GM19099 (cell line): ENCODE data around the gene THSD4.

ENCODE experiments used
- POLR2A ChIP-seq: IDR thresholded peaks from 3 replicates; pipeline ENCODE4 v1.6.1; 2011; ENCODE audit warnings: low read depth; ENCODE audit not compliant: insufficient read length; ENCODE audit errors: extremely low read depth

THSD4 gene

GRCh38 chr15:71456811-71457210, 341.5 kb downstream of the THSD4 start:
- no peak for TF ChIP-seq POLR2A

DNA sequence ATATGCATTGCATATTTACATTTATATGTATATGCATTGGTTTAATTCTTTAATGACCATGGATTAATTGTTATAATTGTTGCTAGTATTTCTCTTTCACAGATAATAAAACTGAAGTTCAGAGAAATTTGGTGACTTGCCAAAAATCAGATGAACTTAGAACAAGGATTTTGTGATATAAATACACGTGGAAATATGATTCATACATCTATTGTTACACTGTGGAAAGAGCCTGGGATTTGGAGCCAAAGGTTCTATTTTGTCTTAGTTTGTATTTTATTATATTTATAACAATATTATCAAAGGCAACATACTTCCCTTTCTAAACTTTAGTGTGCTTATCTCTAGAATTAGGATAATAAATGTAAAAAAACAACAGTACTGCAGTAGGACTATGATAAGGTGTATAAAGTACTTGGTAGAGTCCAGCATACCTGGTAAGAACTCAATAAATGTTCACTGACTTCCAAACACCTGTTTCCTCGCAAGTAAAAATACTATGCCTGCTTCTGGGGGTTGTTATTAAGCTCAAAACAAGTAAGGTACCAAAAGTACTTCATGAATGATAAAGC, 342.9 kb downstream of the THSD4 start:
- no peak for TF ChIP-seq POLR2A

- TF ChIP-seq POLR2A, result no peak
Observed at GRCh38 chr15:71461748-71462147, 346.5 kb downstream of the THSD4 start.

GRCh38 chr15:71462638-71463037, 347.4 kb downstream of the THSD4 start:
- no peak for TF ChIP-seq POLR2A

GRCh38 chr15:71463156-71463665, 347.9 kb downstream of the THSD4 start:
- TF ChIP-seq POLR2A, result no peak

- TF ChIP-seq POLR2A, result no peak
Observed at GRCh38 chr15:71465131-71465955, 350.1 kb downstream of the THSD4 start.

GRCh38 chr15:71468715-71469114, 353.4 kb downstream of the THSD4 start:
- no peak for TF ChIP-seq POLR2A

GRCh38 chr15:71469413-71469812, 354.1 kb downstream of the THSD4 start:
- TF ChIP-seq POLR2A, result no peak

GRCh38 chr15:71471347-71471746, 356.1 kb downstream of the THSD4 start:
- no peak for TF ChIP-seq POLR2A

- no peak for TF ChIP-seq POLR2A
Observed at GRCh38 chr15:71472566-71472965, 357.3 kb downstream of the THSD4 start.

- TF ChIP-seq POLR2A, result no peak
Observed at GRCh38 chr15:71473751-71474150, 358.5 kb downstream of the THSD4 start.

DNA sequence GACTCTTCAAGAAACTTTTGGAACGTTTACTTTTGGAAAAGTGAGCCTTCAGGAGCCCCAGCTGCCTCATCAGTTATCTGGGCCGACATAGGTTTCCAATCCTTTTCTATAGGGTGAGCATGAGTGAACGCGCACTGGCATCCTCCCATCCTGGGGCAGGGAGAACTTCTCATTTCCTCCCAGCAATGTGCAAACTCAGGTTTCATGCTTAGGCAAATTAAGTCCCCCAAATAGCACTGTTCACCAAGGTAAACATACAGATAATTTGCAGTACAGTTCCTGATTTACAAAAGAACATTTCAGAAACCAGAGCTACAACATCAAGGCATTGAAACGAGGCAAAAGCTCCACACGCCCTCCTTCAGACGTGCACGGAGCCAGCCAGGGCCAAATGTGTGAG, 361.6 kb downstream of the THSD4 start:
- TF ChIP-seq POLR2A, result no peak

DNA sequence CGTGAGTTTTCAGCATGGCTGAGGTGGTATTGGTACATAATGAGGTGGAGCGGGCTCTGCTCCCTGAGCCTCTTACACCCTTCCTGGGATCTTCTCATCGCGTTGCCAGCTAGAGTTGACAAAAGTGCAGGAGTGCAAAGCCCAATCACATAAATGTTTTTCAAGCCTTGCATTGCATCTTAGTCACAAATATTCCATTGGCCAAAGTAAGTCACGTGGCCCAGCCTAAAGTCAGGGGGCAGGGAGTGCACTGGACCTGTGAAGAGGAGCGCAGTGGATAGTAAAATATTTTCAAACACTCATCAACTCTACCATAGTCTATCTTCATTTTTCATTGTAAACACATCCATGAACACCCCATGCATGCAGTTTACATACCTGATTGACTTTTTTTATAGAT, 365.3 kb downstream of the THSD4 start:
- no peak for TF ChIP-seq POLR2A

GRCh38 chr15:71484080-71484479, 368.8 kb downstream of the THSD4 start:
- no peak for TF ChIP-seq POLR2A

- TF ChIP-seq POLR2A, result no peak
Observed at GRCh38 chr15:71485094-71485693, 369.9 kb downstream of the THSD4 start.

DNA sequence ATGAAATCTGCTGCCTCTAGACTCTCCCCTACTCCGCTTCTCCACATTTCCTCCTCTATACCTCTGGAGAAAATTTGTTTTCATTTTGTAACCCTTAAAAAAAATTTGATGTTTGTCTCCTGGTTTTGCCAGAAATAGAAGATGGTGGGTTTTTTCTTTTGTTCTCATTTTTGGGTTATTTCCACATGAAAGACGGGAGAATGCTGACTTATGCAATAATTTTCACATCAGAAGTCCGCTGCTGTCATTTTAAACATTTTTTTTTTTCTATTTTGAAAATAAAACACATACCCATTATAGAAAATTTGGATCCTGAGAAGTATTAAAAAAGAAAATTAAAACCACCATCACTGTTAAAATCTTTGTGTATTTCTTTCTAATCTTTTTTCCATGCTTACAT, 374.3 kb downstream of the THSD4 start:
- no peak for TF ChIP-seq POLR2A
